H1 (cell line): Measurements from ENCODE around the gene SPTB. TPM values are rescaled to one million over a fixed set of nuclear protein-coding genes. Genes with fewer than 3 reads are reported as not detected.

ENCODE experiments used
- CTCF ChIA-PET: fragments of 300-600 bp; sonication (Branson Sonifier 250); formaldehyde crosslinking; loops from one replicate; lab custom pipeline; 2021; ENCODE audit not compliant: partially characterized antibody; lab: Charles Lee
- POLR2A ChIA-PET: fragments of 300-600 bp; sonication (Branson Sonifier 250); formaldehyde crosslinking; loops from one replicate; lab custom pipeline; 2021; ENCODE audit warnings: inconsistent platforms; ENCODE audit not compliant: partially characterized antibody; lab: Charles Lee
- DNase-seq, 2 experiments: peaks; one replicate each; pipeline versions ENCODE4 v3.0.0 to v3.0.0-alpha.2; 2010 to 2022; ENCODE audit warnings: low spot score in 2 of 2, low read depth in 1 of 2, mixed read lengths in 1 of 2
- FAIRE-seq: peaks from 2 replicates; lab custom pipeline; 2011; peaks lifted over from hg19 to GRCh38; lab: Jason Lieb, UNC
- H2AFZ ChIP-seq: 2 replicates; pipeline ENCODE4 v1.8.1; 2012; ENCODE audit warnings: low read length, inconsistent platforms
- H2AK5ac ChIP-seq: 2 replicates; pipeline ENCODE4 v1.6.1; 2013; ENCODE audit warnings: low read depth, low read length
- H2BK120ac ChIP-seq: replicated peaks from 2 replicates; pipeline ENCODE3; 2013; ENCODE audit warnings: low read depth, low read length, inconsistent platforms
- H2BK12ac ChIP-seq: 2 replicates; pipeline ENCODE4 v1.6.1; 2013; ENCODE audit warnings: low read depth, low read length
- H2BK15ac ChIP-seq: 2 replicates; pipeline ENCODE4 v1.6.1; 2013; ENCODE audit warnings: low read length
- H2BK20ac ChIP-seq: 2 replicates; pipeline ENCODE4 v1.6.1; 2013; ENCODE audit warnings: low read length
- H2BK5ac ChIP-seq: 2 replicates; pipeline ENCODE4 v1.6.1; 2013; ENCODE audit warnings: low read depth, low read length
- H3K14ac ChIP-seq: 2 replicates; pipeline ENCODE4 v1.6.1; 2013; ENCODE audit warnings: inconsistent platforms; ENCODE audit not compliant: insufficient read length
- H3K18ac ChIP-seq: 2 replicates; pipeline ENCODE4 v1.6.1; 2013; ENCODE audit warnings: low read length; ENCODE audit errors: extremely low read depth
- H3K23ac ChIP-seq: 2 replicates; pipeline ENCODE4 v1.6.1; 2013; ENCODE audit warnings: inconsistent platforms; ENCODE audit not compliant: insufficient read length
- H3K23me2 ChIP-seq: 2 replicates; pipeline ENCODE4 v1.6.1; 2013; ENCODE audit warnings: low read depth, low read length
- H3K27ac ChIP-seq: 2 replicates; pipeline ENCODE4 v1.6.1; 2011; ENCODE audit warnings: low read depth, low read length, inconsistent platforms
- H3K27me3 ChIP-seq, 4 experiments: replicated peaks in 1 of 4; 1 replicate in 1 of 4; 2 replicates in 3 of 4; pipeline versions ENCODE4 v1.6.1 to v1.8.1; 2011 to 2013; ENCODE audit warnings: low read length in 3 of 4, mild to moderate bottlenecking in 3 of 4, inconsistent platforms in 2 of 4, mixed read lengths in 2 of 4, moderate library complexity in 1 of 4; ENCODE audit not compliant: control insufficient read depth in 3 of 4, insufficient read depth in 3 of 4; ENCODE audit errors: extremely low read depth in 1 of 4
- H3K36me3 ChIP-seq, 4 experiments: 2 replicates each; pipeline versions ENCODE4 v1.6.1 to v1.8.1; 2011 to 2013; ENCODE audit warnings: mild to moderate bottlenecking in 4 of 4, low read length in 3 of 4, moderate library complexity in 2 of 4, control low read depth in 1 of 4, inconsistent platforms in 1 of 4; ENCODE audit not compliant: insufficient read depth in 4 of 4, control insufficient read depth in 2 of 4
- H3K4ac ChIP-seq: replicated peaks from 2 replicates; pipeline ENCODE3; 2013; ENCODE audit warnings: low read length, low read depth, mixed read lengths, inconsistent platforms; ENCODE audit not compliant: insufficient read length
- H3K4me1 ChIP-seq, 4 experiments: replicated peaks in 1 of 4; 1 replicate in 1 of 4; 2 replicates in 3 of 4; pipeline versions ENCODE4 v1.6.1 to v1.8.1; 2011 to 2013; ENCODE audit warnings: low read length in 3 of 4, inconsistent platforms in 2 of 4, mixed read lengths in 1 of 4; ENCODE audit not compliant: insufficient read depth in 4 of 4, control insufficient read depth in 3 of 4
- H3K4me2 ChIP-seq, 2 experiments: 2 replicates each; pipeline versions ENCODE4 v1.6.1 to v1.8.1; 2011 to 2013; ENCODE audit warnings: low read depth in 2 of 2, low read length in 2 of 2, control low read depth in 1 of 2, inconsistent platforms in 1 of 2, mild to moderate bottlenecking in 1 of 2; ENCODE audit not compliant: insufficient read depth in 1 of 2
- H3K4me3 ChIP-seq, 4 experiments: fragments of 200-600, 300-600 bp in 1 of 4; sonication (generic), shearing (Covaris generic), sonication (Bioruptor Twin) in 1 of 4; 2 replicates each; pipeline versions ENCODE4 v1.5.1 to v1.8.1; 2011 to 2016; ENCODE audit warnings: low read length in 4 of 4, low read depth in 3 of 4, control low read depth in 2 of 4, inconsistent platforms in 2 of 4, mild to moderate bottlenecking in 2 of 4, mixed read lengths in 1 of 4, moderate library complexity in 1 of 4; ENCODE audit not compliant: insufficient read depth in 2 of 4; ENCODE audit errors: extremely low read depth in 1 of 4
- H3K56ac ChIP-seq: replicated peaks from 2 replicates; pipeline ENCODE3; 2013; ENCODE audit warnings: low read depth, mild to moderate bottlenecking, mixed read lengths, low read length, inconsistent platforms; ENCODE audit not compliant: insufficient read length
- H3K79me1 ChIP-seq: 2 replicates; pipeline ENCODE4 v1.6.1; 2013; ENCODE audit warnings: low read depth, low read length, control low read depth
- H3K79me2 ChIP-seq, 2 experiments: 2 replicates each; pipeline versions ENCODE4 v1.6.1 to v1.8.1; 2012 to 2013; ENCODE audit warnings: low read length in 2 of 2, mild to moderate bottlenecking in 2 of 2, inconsistent platforms in 1 of 2; ENCODE audit not compliant: insufficient read depth in 2 of 2, control insufficient read depth in 1 of 2
- H3K9ac ChIP-seq, 4 experiments: replicated peaks in 1 of 4; 1 replicate in 1 of 4; 2 replicates in 3 of 4; pipeline versions ENCODE4 v1.6.1 to v1.8.1; 2011 to 2013; ENCODE audit warnings: low read depth in 3 of 4, low read length in 3 of 4, control low read depth in 2 of 4, mild to moderate bottlenecking in 2 of 4, moderate library complexity in 2 of 4, inconsistent platforms in 1 of 4; ENCODE audit errors: extremely low read depth in 1 of 4
- H3K9me3 ChIP-seq, 2 experiments: 2 replicates each; pipeline versions ENCODE4 v1.6.1 to v1.8.1; 2012 to 2013; ENCODE audit warnings: mild to moderate bottlenecking in 2 of 2, moderate library complexity in 2 of 2, control low read depth in 1 of 2, inconsistent platforms in 1 of 2, low read depth in 1 of 2, low read length in 1 of 2, mixed read lengths in 1 of 2; ENCODE audit not compliant: insufficient read depth in 2 of 2
- H4K20me1 ChIP-seq, 2 experiments: replicated peaks in 1 of 2; 2 replicates each; pipeline versions ENCODE3 to v1.8.1; 2011 to 2013; ENCODE audit warnings: inconsistent platforms in 2 of 2, low read length in 2 of 2, mild to moderate bottlenecking in 1 of 2; ENCODE audit not compliant: insufficient read depth in 2 of 2, control insufficient read depth in 1 of 2
- H4K5ac ChIP-seq: 2 replicates; pipeline ENCODE4 v1.6.1; 2013; ENCODE audit warnings: low read length, low read depth, mixed read lengths, inconsistent platforms; ENCODE audit not compliant: insufficient read length
- H4K8ac ChIP-seq: 2 replicates; pipeline ENCODE4 v1.8.0; 2013; ENCODE audit warnings: mild to moderate bottlenecking, moderate library complexity, low read length, inconsistent platforms; ENCODE audit not compliant: insufficient read depth; ENCODE audit errors: extremely low read depth
- H4K91ac ChIP-seq: replicated peaks from 2 replicates; pipeline ENCODE3; 2013; ENCODE audit warnings: low read length, mixed read lengths, inconsistent platforms; ENCODE audit not compliant: insufficient read length
- CHD1 ChIP-seq: IDR thresholded peaks from 2 replicates; pipeline ENCODE4 v1.6.1; 2012; ENCODE audit warnings: low read depth, low read length, improper control_type of control experiment
- SRF ChIP-seq: IDR thresholded peaks from 2 replicates; pipeline ENCODE4 v1.6.1; 2011; ENCODE audit warnings: mild to moderate bottlenecking, low read depth, low read length, moderate library complexity
- TBP ChIP-seq: IDR thresholded peaks from 2 replicates; pipeline ENCODE4 v1.6.1; 2011; ENCODE audit warnings: low read depth, low read length, improper control_type of control experiment
- WGBS, 2 experiments: shearing (Covaris generic) in 1 of 2; methylation state at CpG; one replicate each; pipeline versions ENCODE4 v1.1.6 to v1.1.7; 2013 to 2015; ENCODE audit warnings: low lambda C conversion rate in 2 of 2, mixed read lengths in 2 of 2, inconsistent platforms in 1 of 2, low coverage in 1 of 2, missing lambda C conversion rate in 1 of 2; ENCODE audit not compliant: insufficient replicate concordance in 2 of 2, insufficient coverage in 1 of 2, insufficient read length in 1 of 2; ENCODE audit errors: extremely low coverage in 1 of 2, missing lambda C conversion rate in 1 of 2; 5-methylcytosine and 5-hydroxymethylcytosine counted together
- polyA plus RNA-seq, 7 experiments: library from polyadenylated mRNA; depleted of rRNA in 3 of 7; stranded (reverse) in 5 of 7; unstranded in 2 of 7; fragments of >200 nt in 5 of 7; fragments of 200-250 nt in 2 of 7; gene quantifications; 1 replicate in 5 of 7; 2 replicates in 1 of 7; 4 replicates in 1 of 7; pipeline versions ENCODE4 v1.2.1 to v1.2.3, GENCODE V29; 2011 to 2013; ENCODE audit warnings: missing spikeins in 2 of 7, mixed read lengths in 2 of 7
- total RNA-seq: library from RNA; stranded (reverse); fragmentation: NEBNext Ultra II Directional; extraction: Animal tissue kit (Norgen Biotek cat#: 25700); gene quantifications from 2 replicates; pipeline ENCODE4 v1.2.1, GENCODE V29; 2021

The SPTB gene
- total and polyA plus RNA-seq, 2 of the 8 experiments (the other 6 are each of a cell fraction or from before 2014, with no cell fraction given) = 0.30 to 2.4 TPM

DNA sequence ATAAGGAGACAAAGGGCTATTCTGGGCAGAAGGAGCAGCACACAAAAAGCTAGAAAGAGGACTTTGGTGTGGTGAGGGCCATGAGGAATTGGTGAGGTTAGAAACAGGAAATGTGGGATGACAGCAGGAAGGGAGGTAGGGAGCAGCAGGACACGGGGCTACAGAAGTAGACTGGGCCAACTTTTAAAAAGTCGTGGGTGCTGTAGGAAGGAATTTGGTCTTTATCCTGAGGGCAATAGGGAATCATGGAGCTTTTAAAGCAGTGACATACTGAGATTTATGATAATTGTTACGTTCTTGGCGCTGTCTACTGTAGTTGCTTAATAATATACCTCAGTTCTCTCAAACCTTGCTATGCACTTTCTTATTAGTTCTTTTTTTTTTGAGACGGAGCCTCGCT, 26.3 kb upstream of the SPTB start:
- ChIA-PET POLR2A (no interaction called here), CTCF (interaction anchor here (0.6 to 4.5 kb wide), 10 partner anchors 15 to 866 kb away, joined by 3 to 37 read pairs (median 4); no protein-coding TSS in a partner anchor)
- H2BK5ac ChIP-seq = no peak overlapping the region
- H3K79me1 ChIP-seq = no peaks in the 10 kb centered on the region
- H3K4me1 ChIP-seq = no peaks in the 10 kb centered on the region
- H2BK20ac ChIP-seq = no peak overlapping the region
- H3K4me3 ChIP-seq = no peak overlapping the region
- no peak overlapping the region for H3K23ac ChIP-seq
- H3K18ac ChIP-seq = no peak overlapping the region
- no peak overlapping the region for H3K56ac ChIP-seq
- H3K9me3 ChIP-seq = no peaks in the 10 kb centered on the region
- no peak overlapping the region for H2BK15ac ChIP-seq
- H3K36me3 ChIP-seq = no peaks in the 10 kb centered on the region
- H3K27me3 ChIP-seq = peaks cover 0 to 1% (median 0%) of the 10 kb centered on the region in 4 experiments; a peak in 1 of 7 replicates
- H2BK12ac ChIP-seq = no peak overlapping the region
- no peak overlapping the region for H3K4me2 ChIP-seq
- no peaks in the 10 kb centered on the region for H4K20me1 ChIP-seq
- H2AFZ ChIP-seq = no peak overlapping the region
- H3K27ac ChIP-seq = no peak overlapping the region
- no peak overlapping the region for H4K8ac ChIP-seq
- H4K91ac ChIP-seq = no peak overlapping the region
- H3K79me2 ChIP-seq = no peaks in the 10 kb centered on the region
- H2BK120ac ChIP-seq = no peak overlapping the region
- no peak overlapping the region for H2AK5ac ChIP-seq
- DNase-seq (no peak), FAIRE-seq (no peak)
- no peak overlapping the region for H4K5ac ChIP-seq
- H3K23me2 ChIP-seq = no peaks in the 10 kb centered on the region
- no peak for TF ChIP-seq TBP
- no peak for TF ChIP-seq SRF
- no peak for TF ChIP-seq CHD1
- no peak overlapping the region for H3K14ac ChIP-seq
- no peak overlapping the region for H3K4ac ChIP-seq
- no peak overlapping the region for H3K9ac ChIP-seq
- WGBS, 2 experiments = 94% methylated on average over 6 of the region's 6 CpGs; no CpG with 5 or more reads in 1 of the 2 experiments
